Measurements from ENCODE around the gene ERN1. TPM values are rescaled to one million over a fixed set of nuclear protein-coding genes. Genes with fewer than 3 reads are reported as not detected.

The ERN1 gene
- total and polyA plus RNA-seq, 2 of the 13 experiments (the other 11 are each of a cell fraction or from before 2014, with no cell fraction given), result 6.0 to 12.7 TPM

DNA sequence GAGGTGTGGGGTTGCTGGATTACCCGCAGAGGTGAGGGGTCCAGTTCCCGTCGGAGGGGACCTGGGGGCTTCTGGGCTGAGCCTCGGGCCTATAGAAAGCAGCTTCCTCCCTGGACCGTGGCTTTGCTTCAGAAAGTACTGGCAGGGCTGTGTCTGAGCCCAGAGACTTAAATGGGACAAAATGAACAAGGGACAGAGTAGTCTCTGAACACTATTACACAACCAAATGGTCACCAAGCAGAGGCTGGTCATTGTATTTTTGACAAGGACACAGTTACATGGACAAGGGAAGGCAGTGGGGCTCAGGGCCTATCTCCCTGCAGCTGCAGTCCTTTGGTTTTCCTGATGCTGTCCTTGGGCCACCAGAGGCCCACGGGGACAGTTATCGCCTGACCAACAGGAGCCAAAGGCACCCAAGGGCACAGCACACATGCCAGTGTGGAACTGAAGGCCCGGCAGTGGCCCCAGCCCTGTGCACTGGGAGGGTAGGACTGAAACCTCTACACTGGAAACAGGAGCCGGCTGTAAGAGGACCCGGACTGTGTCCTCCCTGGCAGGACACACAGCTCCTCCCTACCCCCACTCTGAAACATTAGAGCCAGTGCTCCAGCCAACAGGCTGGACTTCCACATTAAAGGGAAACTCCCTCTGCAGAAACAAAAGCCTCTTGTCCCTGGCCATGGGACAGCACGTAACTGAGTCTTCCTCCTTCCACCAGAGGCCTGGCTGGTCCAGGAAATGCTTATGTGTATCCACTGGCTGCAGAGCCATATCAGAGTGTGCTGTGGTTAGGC, 26.0 kb upstream of the ERN1 start (continued):
- TF ChIP-seq, protein P1, sequence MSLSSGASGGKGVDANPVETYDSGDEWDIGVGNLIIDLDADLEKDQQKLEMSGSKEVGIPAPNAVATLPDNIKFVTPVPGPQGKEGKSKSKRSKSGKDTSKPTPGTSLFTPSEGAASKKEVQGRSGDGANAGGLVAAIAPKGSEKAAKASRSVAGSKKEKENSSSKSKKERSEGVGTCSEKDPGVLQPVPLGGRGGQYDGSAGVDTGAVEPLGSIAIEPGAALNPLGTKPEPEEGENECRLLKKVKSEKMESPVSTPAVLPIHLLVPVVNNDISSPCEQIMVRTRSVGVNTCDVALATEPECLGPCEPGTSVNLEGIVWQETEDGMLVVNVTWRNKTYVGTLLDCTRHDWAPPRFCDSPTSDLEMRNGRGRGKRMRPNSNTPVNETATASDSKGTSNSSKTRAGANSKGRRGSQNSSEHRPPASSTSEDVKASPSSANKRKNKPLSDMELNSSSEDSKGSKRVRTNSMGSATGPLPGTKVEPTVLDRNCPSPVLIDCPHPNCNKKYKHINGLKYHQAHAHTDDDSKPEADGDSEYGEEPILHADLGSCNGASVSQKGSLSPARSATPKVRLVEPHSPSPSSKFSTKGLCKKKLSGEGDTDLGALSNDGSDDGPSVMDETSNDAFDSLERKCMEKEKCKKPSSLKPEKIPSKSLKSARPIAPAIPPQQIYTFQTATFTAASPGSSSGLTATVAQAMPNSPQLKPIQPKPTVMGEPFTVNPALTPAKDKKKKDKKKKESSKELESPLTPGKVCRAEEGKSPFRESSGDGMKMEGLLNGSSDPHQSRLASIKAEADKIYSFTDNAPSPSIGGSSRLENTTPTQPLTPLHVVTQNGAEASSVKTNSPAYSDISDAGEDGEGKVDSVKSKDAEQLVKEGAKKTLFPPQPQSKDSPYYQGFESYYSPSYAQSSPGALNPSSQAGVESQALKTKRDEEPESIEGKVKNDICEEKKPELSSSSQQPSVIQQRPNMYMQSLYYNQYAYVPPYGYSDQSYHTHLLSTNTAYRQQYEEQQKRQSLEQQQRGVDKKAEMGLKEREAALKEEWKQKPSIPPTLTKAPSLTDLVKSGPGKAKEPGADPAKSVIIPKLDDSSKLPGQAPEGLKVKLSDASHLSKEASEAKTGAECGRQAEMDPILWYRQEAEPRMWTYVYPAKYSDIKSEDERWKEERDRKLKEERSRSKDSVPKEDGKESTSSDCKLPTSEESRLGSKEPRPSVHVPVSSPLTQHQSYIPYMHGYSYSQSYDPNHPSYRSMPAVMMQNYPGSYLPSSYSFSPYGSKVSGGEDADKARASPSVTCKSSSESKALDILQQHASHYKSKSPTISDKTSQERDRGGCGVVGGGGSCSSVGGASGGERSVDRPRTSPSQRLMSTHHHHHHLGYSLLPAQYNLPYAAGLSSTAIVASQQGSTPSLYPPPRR (CRISPR knock-in tag; IDR thresholded peaks at IDR 0.05; ENCODE audit: borderline replicate concordance), result peak; percentile 67; the same call in 1 of the 2 replicates
- TF ChIP-seq ZFP1 (CRISPR knock-in tag; IDR thresholded peaks at IDR 0.05) (no peak), NCOA1 (CRISPR knock-in tag; IDR thresholded peaks at IDR 0.05) (no peak), ZNF563 (CRISPR knock-in tag; IDR thresholded peaks at IDR 0.05) (peak; percentile 53; the same call in 1 of the 2 replicates), FOXJ3 (CRISPR knock-in tag; IDR thresholded peaks at IDR 0.05; ENCODE audit: borderline replicate concordance) (peak; percentile 77; the same call in 1 of the 2 replicates), ETV5 (CRISPR knock-in tag; IDR thresholded peaks at IDR 0.05; ENCODE audit: borderline replicate concordance) (peak; percentile 77; the same call in 1 of the 2 replicates), MBD4 (IDR thresholded peaks at IDR 0.05; ENCODE audit: borderline replicate concordance, low read length) (no peak), ZNF883 (CRISPR knock-in tag; IDR thresholded peaks at IDR 0.05; ENCODE audit: not compliant biosample characterization) (peak; percentile 47), FOXA1 (IDR thresholded peaks at IDR 0.05) (no peak), FOXA1 (CRISPR knock-in tag; IDR thresholded peaks at IDR 0.05) (peak; percentile 40), CHD4 (IDR thresholded peaks at IDR 0.05; ENCODE audit: borderline replicate concordance, low read length) (no peak; the same call in 1 of the 2 replicates), CENPX (CRISPR knock-in tag; IDR thresholded peaks at IDR 0.05) (no peak), TSC22D2 (CRISPR knock-in tag; IDR thresholded peaks at IDR 0.05; ENCODE audit: borderline replicate concordance) (0 out of 2 replicates have a peak, but pooled peaks have one; percentile 51), POLR2A (IDR thresholded peaks at IDR 0.05; ENCODE audit: insufficient read depth in 1 of 2, low read depth in 2 of 2, low read length in 2 of 2) (peak; percentile 70 to 86), ZNF75D (CRISPR knock-in tag; IDR thresholded peaks at IDR 0.05; ENCODE audit: borderline replicate concordance) (no peak), ATF1 (CRISPR knock-in tag; IDR thresholded peaks at IDR 0.05) (no peak), HES4 (CRISPR knock-in tag; IDR thresholded peaks at IDR 0.05; ENCODE audit: borderline replicate concordance) (no peak), ZNF558 (CRISPR knock-in tag; IDR thresholded peaks at IDR 0.05; ENCODE audit: borderline replicate concordance) (no peak), CCDC6 (CRISPR knock-in tag; IDR thresholded peaks at IDR 0.05) (no peak), ZNF557 (CRISPR knock-in tag; IDR thresholded peaks at IDR 0.05) (no peak), ZFYVE20 (CRISPR knock-in tag; IDR thresholded peaks at IDR 0.05; ENCODE audit: borderline replicate concordance, low read depth) (no peak)
- TF ChIP-seq, protein P2, sequence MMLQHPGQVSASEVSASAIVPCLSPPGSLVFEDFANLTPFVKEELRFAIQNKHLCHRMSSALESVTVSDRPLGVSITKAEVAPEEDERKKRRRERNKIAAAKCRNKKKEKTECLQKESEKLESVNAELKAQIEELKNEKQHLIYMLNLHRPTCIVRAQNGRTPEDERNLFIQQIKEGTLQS (CRISPR knock-in tag; IDR thresholded peaks at IDR 0.05), result peak; percentile 13; the same call in 1 of the 2 replicates
- TF ChIP-seq, protein P3, sequence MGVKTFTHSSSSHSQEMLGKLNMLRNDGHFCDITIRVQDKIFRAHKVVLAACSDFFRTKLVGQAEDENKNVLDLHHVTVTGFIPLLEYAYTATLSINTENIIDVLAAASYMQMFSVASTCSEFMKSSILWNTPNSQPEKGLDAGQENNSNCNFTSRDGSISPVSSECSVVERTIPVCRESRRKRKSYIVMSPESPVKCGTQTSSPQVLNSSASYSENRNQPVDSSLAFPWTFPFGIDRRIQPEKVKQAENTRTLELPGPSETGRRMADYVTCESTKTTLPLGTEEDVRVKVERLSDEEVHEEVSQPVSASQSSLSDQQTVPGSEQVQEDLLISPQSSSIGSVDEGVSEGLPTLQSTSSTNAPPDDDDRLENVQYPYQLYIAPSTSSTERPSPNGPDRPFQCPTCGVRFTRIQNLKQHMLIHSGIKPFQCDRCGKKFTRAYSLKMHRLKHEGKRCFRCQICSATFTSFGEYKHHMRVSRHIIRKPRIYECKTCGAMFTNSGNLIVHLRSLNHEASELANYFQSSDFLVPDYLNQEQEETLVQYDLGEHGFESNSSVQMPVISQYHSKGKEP (CRISPR knock-in tag; IDR thresholded peaks at IDR 0.05), result no peak
- TF ChIP-seq, protein P4, sequence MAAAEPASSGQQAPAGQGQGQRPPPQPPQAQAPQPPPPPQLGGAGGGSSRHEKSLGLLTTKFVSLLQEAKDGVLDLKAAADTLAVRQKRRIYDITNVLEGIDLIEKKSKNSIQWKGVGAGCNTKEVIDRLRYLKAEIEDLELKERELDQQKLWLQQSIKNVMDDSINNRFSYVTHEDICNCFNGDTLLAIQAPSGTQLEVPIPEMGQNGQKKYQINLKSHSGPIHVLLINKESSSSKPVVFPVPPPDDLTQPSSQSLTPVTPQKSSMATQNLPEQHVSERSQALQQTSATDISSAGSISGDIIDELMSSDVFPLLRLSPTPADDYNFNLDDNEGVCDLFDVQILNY (CRISPR knock-in tag; conservative IDR thresholded peaks at IDR 0.05), result no peak

Measured in HepG2 (cell line).